ENCODE results near the gene CFAP43.
"Not testable (repeated sequence)": the region's sequence is repeated elsewhere in the genome, so short reads cannot be mapped to it uniquely, and the experiment has no call there.

The CFAP43 gene

DNA sequence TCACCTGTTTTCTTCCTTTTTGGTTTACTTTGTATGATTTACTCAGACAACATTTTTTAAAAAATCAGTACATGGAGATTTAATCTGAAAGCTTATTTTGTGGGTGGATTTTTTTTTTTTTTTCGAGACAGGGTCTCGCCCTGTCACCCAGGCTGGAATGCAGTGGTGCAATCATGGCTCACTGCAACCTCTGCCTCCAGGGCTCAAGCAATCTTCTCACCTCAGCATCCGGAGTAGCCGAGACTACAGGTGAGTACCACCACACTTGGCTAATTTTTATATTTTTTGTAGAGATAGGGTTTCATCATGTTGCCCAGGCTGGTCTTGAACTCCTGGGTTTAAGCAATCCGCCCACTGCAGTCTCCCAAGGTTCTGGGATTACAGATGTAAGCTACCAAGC lies 25.1 kb upstream of the CFAP43 start:
- DNase-seq = no peak

DNA sequence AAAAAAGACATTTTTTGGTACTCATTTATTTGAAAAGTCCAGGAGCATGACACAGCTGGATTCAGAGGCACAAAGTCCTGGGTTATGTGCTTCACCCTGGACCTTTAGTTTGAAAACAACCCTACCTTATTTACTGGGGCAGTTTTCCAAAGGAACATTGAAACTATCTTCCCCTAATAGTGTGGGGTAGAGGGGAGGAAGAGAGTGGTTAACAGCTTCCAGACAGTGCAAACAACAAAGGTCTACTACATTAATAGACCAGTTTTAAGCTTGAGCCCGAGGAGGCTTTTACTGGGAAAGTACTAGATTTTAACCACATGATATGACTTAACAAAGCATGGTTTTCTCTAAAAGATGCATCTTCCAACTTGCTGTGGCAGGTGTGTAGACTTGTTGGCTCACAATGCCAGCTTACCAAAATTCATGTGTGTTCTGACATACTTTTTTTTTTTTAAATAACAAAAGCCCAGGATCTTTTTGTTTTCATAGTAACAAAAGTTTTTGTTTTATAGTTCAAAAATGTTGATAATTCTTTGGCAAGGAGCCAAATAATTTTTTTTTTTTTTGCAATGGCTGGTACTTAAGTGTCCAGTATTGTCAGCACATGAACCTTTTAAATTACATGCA lies 24.3 kb upstream of the CFAP43 start:
- peak; percentile 48 for DNase-seq

DNA sequence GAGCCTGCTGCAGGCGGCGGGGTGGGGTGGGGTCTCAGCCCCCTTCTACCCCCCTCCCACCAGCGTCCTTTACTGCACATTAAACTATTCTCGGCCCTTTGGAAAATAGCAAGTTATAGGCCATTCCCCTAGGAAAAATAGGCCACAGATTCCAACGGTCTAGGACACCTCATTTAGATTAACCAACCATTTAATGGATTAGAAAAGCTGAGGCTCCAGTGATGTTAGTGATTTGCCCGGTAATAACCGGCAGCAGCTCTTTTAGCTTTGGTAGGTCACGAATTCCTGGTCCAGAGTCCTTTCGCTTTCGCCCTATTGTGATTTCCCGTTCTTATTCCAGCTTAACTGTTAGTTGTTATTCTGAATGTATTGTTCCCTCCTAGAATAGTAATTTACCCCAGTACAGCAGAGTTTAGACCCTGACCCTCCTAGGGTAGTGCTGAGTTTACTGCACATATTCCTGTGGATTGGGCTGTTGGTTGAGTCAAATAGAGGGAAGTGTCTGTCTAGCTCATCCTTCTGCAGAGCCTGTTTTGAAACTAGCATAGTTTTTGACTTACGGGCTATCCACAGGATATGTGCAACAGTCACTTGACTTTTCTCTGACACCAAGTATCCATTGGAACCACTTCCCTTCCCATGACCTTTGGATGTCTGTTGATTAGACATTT lies 23.3 kb upstream of the CFAP43 start:
- DNase-seq = peak; percentile 30

DNA sequence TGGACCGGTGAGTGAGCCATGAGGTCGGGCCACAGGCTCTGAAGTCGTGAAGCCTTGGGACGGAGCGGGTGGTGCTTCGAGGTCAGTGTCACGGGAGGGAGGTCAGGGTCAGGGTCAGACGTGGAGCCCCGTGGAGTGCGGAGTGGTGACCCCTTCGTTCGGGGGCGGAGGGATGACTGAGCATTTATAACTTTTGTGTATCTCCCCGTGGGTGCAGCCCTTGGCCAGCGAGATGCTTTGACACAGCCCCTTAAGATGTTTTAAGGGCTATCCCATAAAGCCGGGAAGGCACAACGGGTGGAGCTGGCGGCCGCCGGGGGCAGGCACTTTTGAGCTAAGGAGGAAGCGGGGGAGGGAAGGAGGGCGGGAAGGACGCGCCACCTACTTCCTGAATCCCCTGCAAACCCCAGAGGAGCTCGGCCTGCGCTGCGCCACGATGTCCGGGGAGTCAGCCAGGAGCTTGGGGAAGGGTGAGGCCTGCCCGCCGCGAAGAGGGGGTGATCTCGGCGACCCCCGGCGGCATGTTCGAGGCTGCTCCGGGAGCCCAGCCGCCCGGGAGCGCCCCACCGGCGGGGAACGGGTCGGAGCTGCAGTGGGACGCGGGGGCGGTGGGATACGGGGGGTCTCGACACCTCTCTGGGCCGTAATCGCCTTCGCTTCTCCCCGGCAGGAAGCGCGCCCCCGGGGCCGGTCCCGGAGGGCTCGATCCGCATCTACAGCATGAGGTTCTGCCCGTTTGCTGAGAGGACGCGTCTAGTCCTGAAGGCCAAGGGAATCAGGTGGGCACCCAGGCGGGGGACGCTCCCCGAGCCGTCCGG lies 22.5 kb upstream of the CFAP43 start, which contains the start of gene GSTO1:
GSTO1 (plus strand) TSS at position 400 of the 818 bp plus-strand sequence; CDS start at position 437, 37 bp downstream.
- peak; percentile 55 for DNase-seq

DNA sequence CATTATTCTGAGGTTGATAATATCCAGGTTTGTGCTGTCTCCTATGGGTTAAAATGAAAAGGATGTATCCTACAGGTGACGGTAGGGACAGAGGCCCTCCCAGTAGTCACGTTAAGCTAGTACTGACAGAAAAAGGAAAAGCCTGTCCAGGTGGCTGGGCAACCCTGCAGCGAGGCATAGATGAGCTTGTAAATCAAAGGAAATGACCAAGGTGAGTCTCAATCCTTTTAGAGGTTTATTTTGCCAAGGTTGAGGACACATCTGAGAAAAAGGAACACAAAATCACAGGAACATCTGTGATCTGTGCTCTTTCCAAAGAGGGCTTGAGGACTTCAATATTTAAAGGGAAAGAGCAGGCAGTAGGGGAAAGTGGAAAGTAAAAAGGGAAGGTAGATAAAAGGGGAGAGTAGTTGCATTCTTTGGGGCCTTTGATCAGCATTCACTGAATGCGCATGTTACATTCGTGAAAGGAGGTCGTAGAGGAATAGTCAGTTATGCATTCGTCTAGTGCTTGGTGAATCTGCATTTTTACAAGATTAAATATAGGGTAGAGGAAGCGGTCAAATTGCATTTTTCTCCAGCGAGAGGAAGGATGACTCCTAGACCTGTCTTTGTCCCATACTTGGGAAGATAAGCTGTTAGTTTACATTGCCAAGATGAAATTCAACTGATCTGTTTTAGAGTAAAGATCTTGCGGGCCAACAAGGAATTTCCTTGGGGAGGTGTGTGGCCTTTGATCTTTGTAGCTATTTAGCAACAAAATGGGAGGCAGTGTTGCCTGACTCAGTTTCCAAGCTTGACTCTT lies 21.6 kb upstream of the CFAP43 start:
- DNase-seq = no peak

DNA sequence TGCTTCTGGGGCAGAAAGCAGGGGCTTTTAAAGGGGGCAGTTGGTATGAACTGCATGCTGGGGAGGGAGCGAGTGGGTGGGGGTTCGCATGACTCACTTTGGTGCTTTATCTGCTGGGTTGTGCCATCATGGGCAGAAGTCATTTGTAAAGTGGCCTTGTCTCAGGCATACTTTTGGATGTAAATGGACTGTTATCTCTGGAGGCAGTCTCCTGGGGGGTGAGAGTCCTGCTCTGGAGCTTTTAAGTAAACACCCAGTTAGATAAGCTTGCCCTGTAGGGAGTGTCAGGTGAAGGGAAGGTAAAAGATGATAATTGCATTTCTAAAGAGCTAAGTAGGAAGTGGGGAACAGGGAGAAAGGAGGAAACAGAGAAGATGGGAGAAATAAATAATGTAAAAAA lies 20.9 kb upstream of the CFAP43 start:
- DNase-seq = no peak

DNA sequence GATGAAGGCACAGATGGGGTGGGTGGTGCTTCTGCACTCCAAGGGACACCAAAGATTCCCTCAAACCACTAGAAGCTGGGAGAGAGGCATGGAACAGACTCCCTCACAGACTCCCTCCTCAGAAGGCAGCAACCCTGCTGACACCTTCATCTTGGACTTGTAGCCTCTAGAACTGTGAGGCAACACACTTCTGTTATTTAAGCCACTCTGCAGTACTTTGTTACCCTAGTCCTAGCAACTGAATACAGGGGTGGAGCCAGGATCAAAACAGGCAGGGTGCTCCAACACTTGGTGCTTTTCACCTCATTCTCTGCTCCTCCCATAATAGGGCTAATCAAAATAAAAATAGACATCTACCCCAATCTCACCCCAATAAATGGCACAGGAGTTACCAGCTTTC lies 20.2 kb upstream of the CFAP43 start:
- DNase-seq = no peak

DNA sequence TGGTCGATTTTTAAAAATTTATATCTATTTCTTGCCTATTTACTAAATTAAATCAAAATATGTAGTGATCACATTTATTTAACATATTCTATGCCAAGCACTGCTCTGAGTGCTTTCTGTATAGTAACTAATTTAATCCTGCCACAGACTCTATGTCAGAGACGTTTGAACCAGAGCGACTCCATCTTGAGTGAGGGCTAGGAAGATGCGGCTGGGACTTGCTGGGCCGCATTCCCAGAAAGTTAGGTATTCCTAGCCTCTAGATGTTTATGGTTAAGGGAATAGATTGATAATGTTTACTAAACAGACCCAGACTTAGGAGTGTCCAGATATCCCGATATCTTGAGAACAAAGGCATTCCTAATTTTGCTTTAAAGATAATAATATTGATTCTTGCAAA lies 19.3 kb upstream of the CFAP43 start:
- no peak for DNase-seq

DNA sequence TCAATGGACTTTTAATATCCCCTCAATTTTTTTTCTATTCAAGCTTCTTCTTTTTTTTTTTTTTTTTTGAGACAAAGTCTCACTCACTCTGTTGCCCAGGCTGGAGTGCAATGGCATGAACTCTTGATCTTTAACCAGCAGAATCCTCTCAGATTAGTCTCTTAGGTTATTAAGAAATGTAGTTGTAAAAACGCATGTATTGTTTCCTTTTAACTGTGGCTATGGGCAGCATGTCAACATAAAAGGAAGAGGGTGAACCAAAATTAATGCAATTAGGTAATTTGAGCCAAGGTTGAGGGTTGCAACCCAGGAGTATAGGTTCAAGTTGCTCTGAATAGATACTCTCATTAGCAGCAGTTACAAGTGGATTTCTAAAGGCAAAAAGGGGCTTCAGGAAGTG lies 18.2 kb upstream of the CFAP43 start:
- DNase-seq = no peak

DNA sequence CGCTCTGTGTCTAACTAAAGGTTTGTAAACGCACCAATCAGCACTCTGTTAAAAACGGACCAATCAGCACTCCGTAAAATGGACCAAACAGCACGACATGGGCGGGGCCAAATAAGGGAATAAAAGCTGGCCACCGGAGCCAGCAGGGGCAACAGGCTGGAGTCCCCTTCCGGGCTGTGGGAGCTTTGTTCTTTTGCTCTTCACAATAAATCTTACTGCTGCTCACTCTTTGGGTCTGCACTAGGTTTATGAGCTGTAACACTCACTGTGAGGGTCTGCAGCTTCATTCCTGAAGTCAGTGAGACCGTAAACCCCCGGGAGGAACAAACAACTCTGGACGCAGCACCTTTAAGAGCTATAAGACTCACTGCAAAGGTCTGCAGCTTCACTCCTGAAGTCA lies 16.8 kb upstream of the CFAP43 start:
- not testable (repeated sequence) for DNase-seq

DNA sequence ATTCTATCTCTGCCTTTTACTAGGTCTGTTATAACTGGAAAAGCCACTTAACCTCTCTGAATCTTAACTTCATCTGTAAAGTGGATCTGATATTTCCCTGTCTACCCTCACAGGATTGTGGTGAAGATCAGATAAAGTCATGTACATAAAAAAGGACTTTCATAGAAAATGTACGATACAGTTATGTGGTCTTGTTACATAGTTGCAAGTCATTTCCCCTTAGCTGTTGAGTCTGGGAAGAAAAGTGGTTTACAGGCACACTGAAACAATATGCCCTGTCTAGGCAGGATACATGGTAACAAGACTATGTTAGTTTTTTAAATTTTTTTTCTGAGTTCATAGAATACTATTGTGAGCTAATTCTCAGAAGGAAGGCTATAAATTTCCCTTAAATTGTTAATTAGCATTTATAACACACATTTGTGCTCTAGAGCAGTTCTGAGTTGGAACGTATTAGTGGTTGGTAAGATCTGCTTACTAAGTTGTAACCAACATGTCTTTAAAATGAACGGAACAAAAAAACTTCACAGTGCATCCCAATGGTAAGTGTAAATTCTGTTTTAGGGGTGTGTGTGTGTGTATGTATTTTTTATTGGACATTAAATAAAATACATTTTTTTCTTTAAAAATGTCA lies 15.5 kb upstream of the CFAP43 start:
- DNase-seq = no peak

DNA sequence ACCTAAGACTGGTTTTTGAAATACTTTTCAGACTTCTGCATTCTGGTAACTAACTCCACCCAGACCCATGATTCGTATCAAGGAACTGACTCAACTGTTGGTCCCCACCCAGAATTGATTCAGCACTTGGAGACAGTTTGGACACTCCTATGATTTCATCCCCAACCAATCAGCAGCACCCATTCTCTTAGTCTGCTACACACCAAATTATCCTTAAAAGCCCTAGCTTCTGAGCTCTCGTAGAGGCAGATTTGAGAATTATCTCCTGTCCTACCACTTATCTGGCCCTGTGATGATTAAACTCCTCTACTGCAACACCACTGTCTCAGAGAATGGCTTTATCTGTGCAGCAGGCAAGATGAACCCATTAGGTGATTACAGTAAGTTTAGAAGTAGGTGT lies 14.8 kb upstream of the CFAP43 start:
- DNase-seq = no peak

DNA sequence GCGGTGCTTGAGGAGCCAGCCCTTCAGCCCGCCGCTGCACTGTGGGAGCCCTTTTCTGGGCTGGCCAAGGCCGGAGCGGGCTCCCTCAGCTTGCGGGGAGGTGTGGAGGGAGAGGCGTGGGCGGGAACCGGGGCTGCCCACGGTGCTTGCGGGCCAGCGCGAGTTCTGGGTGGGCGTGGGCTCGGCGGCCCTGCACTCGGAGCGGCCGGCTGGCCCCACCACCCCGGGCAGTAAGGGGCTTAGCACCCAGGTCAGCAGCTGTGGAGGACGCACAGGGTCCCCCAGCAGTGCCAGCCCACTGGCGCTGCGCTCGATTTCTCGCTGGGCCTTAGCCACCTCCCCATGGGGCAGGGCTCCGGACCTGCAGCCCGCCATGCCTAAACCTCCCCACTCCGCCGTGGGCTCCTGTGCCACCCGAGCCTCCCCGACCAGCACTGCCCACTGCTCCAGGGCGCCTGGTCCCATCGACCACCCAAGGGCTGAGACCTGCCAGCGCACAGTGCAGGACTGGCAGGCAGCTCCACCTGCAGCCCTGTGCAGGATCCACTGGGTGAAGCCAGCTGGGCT lies 13.0 kb upstream of the CFAP43 start:
- no peak for DNase-seq

DNA sequence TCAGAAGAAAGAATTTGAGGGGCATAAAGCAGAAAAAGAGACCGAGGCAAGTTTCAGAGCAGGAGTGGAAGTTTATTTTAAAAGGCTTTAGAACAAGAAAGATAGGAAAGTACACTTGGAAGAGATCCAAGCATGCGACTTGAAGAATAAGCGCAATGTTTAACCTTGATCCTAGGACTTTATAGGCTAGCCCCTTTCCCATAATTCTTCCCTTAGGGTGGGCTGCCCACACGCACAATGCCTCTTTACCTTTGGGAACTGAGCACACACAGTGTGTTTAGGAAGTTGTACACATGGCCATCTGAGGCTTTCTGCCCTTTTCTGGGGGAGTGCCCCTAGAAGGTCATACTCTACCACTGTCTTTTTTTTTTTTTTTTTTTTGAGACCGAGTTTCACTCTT lies 11.3 kb upstream of the CFAP43 start:
- DNase-seq = no peak

DNA sequence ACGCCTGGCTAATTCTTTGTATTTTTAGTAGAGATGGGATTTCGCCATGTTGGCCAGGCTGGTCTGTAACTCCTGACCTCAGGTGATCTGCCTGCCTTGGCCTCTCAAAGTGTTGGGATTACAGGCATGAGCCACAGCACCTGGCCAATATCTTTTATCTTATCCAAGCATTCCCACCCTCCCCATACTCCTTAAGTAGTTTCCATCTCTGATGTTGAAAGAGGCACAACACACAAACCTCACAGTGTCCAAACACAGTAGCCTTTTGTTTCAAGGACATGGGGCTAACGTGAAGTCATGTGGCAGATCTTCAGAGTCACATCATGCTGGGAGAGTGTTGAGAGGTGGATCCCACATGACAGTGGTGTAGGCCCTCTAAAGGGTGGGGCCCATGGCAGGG lies 10.8 kb upstream of the CFAP43 start:
- not testable (repeated sequence) for DNase-seq

DNA sequence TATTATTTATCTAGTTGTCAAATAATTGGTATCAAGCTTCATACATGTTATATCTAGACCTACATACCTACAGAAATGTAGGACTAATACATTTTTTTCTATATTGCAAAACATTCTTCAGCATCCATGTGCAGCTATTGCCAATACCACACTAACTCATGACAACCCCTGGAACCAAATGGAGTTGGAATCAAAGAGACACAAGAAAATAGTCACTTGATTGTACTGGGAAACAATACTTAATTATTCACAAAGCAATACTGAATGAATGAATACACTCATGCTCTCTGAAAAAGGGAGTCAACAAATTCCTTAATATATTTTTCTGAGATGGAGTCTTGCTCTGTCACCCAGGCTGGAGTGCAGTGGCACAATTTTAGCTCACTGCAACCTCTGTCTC lies 10.4 kb upstream of the CFAP43 start:
- DNase-seq = no peak

DNA sequence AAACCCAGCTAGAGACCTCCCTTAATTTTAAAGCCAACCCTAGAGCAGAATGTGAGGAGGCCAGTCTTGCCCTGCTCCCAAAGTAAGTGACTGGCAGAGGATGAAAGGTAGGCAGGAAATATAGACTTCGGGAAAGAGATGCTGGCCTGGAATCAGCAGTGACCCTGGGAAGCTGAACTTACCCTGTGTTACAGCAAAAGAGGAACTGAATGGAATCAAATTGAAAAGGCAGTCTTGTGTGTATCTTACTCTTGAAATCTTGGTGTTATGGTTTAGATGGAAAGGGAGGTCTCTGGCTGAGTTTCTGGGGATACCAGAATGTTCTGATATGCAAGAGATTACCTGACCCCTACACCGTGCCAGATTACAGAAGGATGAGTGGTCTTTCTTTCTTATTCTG lies 7.9 kb upstream of the CFAP43 start:
- no peak for DNase-seq

DNA sequence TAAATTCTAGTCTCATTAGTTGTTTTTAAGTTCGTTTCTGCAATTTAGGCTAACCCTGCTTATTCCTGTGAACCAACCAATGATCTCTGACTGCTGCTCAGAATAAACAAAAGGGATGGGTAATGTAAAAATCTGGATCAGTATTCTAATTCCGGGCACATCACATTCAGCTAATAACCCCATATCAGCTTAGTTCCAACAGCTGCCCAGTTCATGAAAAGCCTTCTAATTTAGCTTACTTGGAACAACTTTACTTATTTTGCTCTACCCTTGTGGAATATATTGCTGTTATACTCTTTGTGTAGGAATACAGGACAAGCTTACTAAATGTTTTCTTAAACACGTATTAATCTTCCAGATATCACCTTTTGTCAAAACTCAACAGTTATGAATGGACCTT lies 3.6 kb upstream of the CFAP43 start:
- DNase-seq = no peak

DNA sequence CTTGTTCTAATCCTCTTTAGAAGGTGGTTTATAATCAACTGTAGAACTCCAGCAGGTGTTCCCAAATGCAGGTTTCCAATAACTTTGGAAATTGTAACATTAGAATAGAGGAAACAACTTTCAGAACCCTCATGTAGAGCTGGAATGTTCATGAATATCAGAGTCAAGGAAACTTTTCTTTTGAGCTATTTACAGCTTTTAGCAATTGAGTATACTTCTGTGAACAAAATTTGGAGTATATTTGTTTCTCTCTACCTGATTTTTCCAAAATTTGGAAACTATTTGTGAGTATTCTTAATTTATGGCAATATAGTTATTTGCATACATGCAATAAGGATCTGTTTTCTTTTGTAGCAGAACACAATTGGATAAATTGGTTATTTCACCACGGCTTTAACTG lies 2.8 kb upstream of the CFAP43 start:
- DNase-seq = no peak

DNA sequence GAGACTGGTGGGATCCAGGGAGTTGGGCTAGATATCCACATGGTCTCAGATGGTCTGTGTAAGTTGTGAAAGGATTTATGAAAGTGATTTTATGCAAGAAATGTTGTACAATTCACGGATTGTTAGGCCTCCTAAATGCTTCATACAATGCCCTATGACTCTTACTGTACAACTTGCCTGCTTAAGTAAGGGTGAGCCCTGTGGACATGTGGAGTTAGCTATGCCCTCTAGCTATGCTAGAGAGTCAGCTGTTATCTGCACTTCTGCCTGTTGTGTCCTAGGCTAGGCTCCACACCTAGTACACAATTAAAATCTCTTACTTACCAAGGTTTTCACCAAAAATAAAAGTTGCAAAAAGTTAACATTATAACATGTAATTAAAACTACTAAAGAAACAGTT lies 1.7 kb upstream of the CFAP43 start:
- no peak for DNase-seq

DNA sequence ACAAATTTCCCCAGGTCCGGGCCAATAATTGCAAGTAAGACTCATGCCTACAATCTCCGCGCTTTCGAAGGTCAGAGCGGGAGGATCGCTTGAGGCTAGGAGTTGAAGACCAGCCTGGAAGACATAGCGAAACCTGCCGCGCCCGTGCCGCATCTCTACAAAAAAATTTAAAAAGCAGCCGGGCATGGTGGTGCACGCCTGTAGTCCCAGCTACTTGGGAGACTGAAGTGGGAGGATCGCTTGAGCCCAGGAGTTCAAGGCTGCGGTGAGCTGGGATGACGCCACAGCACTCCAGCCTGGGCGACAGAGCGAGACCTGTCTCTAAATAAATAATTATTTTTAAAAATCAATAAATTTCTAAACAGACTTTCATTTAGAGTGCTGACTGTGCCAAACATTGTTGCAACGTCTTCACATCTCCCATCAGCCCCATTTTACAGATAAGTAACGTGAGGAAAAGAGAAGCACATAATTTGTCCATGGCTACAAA lies 494 bp upstream of the CFAP43 start:
- no peak for DNase-seq

DNA sequence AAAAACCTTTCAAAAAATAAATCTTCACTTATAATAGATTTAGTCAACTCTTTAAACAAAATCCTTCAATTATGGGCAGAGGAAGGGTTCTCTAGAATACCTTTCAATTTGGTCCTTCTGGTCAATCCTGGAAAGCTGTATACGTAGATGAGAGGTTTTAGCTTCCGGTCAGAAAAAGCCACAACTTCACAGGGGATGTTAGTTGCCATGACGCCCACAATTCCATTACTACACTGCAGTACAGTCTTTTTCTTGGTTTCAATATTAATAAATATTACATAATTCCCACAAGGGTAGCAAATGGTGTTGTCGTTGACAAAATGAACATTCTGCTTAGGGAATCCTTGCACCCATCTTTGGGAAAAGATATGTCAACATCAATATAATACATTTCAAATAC lies 1.7 kb downstream of the CFAP43 start:
- no peak for DNase-seq

Measured in CD4-positive, alpha-beta T cell treated with Interleukin-12 subunit alpha and Interleukin-12 subunit beta, for 1 hour (primary cell).